NCI-H2171 treated with DMSO at 0.1 percent for 48 hours (cell line): Measurements from ENCODE around the gene ITPKA.
"Not testable (repeated sequence)": the region's sequence is repeated elsewhere in the genome, so short reads cannot be mapped to it uniquely, and the experiment has no call there.

Experiments used
- DNase-seq: peaks from one replicate; lab custom pipeline; 2025; lab: John Stamatoyannopoulos, UW

The ITPKA gene

DNA sequence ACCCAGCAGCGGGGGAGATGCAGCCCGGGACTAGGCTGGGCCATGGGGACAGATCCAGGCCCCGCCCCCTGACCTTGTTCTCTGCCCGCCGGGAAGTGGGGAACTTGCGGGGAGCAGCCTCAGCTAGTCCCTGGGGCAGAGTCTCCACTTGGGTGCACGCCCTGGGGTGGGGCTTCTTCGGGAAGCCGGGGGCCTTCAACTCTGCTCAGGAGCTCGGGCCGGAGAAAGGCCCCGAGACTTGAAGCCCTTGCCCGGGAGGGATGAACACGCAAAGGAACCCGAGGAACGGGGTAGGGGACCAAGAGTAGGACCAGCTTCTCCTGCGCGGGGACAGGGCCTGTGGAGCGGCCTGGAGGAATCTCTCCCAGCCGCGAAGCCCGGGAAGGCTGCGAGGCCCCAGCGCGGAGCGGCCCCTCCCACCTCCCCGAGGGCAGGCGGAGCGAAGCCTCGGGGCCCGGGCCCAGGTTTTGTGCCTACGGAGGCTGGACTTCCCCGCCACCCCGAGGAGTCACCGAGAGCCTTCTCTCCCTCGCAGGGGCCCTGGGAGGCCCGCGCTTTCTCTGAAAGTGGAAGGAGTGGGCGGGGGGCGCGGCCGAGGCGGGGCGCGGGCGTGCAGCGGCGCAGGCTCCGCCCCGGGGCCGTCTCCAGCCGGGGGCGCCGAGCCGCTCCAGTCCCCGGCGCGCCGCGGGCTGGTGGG lies at the start of gene ITPKA:
ITPKA (plus strand) TSS at position 670 of the 697 bp plus-strand sequence. CDS start 54 bp downstream, outside the sequence.
- peak; percentile 86 for DNase-seq

DNA sequence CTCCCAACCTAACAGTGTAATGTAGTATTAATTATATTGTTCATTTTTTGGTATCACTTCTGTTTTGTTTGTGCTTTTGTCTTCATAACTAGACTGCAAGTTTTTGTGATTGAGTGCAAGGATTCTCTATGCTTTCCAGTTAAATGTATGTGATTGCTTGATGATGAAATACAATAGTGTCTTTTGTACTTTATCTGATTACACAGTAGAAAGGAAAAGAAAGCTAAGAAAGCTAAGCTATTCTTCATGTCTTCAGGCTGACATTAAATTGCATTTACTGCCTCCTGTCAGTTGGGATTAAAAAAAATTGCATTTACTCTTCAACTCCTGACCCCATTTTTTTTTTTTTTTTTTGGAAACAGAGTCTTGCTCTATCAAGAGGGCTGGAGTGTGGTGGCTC lies 48.3 kb upstream of the ITPKA start:
- no peak for DNase-seq

DNA sequence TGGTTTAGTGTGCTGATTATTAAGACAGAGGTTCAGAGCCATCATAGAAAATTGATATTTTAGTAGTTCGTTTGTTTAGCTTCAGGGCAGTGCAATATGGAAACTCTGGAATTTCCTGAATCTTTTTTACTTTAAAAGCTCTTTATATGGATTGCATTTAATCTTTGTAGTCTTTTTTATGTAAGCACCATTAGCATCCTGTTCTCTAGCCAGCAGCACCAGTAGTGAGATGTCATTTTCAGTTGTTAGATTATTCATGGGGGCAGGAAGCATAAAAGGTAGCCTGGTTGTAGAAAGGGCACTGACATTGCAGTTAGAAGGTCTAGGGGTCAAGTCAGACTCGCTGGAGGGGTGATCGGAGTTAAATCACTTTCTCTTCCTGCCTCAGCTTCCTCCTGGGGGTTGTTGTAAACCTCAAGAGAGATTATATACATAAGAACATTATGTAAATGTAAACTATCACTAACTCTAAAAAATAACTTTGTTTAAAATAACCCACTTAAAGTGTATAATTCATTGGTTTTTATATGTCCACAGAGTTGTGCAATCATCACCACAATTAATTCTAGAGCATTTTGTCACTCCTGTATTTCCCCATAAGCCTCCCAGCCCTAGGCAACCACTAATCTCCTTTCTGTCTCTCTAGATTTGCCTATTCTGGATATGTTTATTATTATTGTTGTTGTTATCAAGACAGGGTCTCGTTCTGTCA lies 31.4 kb upstream of the ITPKA start:
- DNase-seq = no peak

DNA sequence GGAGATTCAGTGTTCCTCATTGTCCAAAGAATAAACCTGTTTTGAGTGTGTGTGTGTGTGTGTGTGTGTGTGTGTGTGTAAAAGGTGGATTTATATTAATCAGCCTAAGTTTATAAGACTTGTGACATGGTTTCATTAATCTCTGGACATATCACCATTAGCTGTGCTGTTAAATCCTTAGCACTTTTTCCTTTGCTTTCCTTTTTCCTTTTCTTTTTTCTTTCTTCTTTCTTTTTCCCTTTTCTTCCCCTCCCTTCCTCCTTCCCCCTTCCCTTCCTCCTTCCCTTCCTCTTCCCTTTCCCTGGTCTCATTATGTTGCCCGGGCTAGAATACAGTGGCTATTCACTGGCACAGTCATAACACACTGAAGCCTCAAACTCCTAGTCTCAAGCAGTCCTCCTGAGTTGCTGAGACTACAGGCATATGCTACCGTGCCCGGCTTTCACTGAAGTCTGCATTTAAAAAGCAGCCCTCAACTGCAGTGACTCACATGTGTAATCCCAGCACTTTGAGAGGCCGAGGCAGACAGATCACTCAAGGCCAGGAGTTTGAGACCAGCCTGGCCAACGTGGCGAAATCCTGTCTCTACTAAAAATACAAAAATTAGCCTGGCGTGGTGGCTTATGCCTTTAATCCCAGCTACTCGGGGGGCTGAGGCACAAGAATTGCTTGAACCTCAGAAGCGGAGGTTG lies 28.6 kb upstream of the ITPKA start:
- no peak for DNase-seq

DNA sequence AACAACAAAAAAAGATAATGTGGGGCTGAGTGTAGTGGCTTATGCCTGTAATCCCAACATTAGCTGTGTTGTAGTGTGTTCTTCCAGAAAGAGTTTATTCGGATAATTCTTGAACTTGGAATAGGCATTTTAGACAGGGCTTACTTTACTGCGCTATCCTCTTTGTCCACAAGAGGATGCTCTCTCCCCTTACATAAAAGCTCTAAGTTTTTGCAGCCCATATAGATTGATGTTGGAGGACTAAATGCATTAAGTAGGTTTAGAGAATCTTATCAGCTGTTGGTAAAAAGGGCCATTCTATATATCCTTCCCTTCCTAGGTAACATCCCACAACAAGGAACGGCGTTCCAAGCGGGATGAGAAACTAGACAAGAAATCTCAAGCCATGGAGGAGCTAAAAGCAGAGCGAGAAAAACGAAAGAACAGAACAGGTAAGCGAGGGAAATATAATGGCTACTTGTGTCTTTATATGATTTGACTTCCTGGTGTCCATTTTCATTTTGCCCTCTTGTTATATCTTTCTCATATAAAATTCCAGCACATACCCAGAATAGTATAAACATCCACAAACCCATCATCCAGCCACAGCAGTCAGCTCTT lies 27.8 kb upstream of the ITPKA start:
- peak; percentile 67 for DNase-seq

DNA sequence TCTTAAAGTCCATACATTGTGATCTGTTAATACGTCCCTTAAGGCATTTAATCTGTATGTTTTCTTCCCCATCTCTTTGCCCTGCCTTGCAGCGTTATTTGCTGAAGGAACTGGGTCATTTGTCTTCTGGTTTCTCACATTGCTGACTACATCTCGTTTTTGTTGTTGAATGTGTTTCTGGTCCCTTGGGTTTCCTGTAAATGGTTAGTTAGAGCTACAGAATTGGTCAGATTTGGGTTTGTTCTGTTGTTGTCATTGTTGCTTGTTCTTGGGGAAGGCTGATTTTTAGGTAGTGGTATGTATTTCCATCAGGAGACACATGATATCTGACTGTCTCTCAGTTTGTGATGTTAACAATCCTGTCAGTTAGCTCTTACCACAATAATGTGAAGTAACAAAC lies 27.0 kb upstream of the ITPKA start:
- DNase-seq = no peak

DNA sequence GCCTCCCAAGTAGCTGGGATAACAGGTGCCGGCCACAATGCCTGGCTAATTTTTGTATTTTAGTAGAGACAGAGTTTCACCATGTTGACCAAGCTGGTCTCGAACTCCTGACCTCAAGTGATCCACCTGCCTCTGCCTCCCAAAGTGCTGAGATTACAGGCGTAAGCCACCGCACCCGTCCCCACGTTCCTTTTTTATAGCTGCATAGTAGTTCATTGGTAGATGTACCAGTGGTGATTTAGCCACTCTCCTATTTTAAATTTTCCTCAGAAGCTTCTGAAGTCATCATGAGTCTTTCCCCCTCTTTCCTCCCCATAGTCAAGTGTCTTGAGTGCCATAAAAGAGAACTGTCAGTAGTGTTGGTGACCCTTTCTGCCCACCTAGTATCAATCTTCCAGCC lies 24.0 kb upstream of the ITPKA start:
- not testable (repeated sequence) for DNase-seq

DNA sequence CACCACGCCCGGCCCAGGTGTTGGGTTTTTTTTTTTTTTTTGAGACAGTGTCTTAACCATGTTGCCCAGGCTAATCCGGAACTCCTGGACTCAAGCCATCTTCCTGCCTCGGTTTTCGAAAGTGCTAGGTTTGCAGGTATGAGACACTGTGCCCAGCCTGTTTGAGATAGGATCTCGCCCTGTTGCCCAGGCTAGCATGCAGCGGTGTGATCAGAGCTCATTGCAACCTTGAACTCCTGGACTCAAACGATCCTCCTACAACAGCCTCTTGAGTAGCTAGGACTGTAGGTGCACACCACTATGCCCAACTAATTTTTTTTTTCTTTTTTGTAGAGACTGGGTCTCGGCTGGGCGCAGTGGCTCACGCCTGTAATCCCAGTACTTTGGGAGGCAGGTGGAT lies 20.3 kb upstream of the ITPKA start:
- no peak for DNase-seq

DNA sequence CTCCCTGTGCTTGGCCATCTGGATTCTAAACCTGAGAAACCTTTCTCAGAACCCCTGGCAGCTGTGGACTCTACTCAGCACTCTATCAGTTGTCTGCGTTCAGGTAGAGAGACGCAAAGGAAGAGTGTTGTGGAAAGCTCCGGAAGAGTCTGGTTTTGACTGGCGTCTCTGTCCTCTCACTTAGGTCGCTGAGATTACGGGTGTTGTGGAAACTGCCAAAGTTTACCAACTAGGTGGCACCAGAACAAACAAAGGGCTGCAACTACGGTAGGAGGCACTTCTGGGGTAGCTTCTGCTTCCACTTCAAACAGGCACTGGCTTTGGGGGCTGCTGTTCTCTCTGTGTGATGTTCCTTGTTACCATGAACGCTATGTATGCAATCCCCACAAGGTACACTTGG lies 19.2 kb upstream of the ITPKA start:
- DNase-seq = no peak

DNA sequence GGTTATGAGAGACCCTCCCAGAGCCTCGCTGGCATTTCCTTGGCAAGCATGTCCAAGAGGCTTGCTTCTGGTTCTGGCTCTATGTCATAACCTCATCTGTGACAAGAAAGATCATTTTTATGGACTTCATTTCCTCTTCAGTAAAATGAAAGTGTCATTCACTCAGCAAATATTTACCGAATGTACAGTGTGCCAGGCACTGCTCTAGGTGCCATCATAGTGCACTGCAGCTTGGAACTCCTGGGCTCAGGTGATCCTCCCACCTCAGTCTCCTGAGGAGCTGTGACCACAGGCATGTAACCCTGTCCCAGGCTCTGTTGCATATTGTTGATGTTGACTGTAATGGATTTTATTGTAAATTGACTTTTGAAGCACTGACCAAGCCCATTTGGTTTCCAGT lies 18.7 kb upstream of the ITPKA start:
- DNase-seq = no peak

DNA sequence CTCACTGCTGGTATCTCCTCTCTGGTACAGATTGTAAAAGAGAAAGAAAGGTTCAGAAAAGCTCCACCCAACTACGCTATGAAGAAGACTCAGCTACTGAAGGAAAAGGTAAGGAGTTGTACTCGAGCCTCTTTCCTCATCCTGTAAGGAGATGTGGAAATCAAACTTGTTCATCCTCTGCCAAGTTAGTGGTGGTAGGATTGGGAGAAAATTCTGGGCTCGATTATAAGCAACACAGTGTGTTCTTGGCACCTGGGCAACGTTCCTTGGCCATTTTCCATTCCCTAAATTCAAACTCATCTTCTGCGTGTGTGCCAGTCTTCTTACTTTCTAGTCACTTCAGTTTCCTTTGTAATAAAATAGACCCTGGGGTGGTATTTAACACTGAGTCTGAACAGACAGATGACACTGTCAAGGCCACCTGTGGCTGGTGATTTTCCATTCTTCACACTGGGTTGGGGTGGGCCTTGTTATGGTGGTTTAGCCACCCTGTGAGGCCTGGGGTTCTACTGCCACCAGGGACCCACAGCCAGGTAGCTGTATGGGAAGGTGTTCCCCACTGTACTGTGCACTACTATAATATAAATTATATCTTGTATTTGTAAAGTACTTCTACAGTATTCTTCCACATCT lies 17.1 kb upstream of the ITPKA start:
- no peak for DNase-seq

DNA sequence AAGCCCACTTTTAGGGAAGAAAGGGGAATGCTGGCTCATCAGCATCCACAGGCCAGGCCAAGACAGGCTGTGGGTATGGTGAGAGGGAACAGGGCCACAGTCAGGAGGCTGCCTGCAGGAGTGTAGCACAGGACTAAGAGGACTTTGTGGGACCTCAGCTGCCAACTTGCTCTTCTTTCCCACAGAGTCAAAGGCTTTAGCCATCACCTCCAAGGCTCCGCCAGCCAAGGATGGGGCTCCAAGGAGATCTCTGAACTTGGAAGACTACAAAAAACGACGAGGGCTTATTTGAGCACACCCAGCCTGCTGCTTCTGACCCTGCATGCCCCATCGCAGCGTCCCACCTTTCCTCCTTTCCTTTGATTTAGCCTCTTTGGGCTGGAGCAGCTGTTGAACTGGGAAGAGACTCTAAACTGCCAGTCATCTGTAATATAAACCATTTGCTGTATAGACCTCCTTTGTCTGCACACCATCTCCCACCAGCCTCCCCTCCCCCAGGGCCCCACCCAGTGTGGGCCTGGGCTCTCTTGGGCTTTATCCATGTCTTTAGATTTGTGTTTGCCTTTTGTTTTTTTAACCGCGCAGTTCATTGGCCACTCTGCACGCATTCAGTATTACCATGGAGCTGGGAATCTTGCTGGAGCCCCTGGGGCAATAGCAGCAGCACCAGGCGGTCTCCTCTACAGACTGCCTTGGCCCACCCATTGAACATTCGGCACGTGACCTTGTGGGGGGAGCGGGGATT lies 13.1 kb upstream of the ITPKA start:
- DNase-seq = no peak

DNA sequence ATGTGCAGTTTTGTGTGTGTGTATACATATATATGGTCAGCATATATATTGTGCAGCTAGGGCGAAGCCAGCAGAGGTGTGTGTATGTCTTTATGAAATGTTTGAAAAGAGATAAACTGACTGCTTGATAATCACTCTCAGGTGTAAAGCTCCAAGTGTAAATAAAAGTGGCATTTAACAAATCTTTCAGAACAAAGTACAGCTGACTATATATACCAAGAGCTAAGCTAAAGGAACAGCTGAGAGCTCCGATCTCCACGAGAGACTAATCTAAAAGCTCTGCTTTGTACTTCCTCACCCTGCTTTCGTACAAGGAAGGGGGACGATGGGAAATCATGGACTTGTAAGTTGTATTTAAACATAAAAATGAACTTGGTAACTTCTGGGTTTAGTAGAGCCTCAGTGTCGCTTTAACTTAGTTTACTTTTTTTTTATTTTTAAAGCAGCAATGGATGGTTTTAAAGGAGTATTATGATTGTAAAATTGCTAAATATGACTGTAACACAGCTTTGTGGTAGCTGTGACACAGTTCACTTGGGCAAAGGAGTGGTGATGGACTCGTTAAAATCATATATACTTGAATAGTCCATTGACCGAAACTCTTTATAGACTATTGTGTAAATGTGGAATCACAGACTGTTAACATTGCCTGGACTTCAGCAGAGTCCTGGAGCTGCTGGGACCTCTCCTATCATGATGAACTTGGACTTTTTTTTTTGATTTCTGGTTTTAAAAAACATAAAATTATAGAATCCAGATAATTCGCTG lies 11.4 kb upstream of the ITPKA start:
- no peak for DNase-seq

DNA sequence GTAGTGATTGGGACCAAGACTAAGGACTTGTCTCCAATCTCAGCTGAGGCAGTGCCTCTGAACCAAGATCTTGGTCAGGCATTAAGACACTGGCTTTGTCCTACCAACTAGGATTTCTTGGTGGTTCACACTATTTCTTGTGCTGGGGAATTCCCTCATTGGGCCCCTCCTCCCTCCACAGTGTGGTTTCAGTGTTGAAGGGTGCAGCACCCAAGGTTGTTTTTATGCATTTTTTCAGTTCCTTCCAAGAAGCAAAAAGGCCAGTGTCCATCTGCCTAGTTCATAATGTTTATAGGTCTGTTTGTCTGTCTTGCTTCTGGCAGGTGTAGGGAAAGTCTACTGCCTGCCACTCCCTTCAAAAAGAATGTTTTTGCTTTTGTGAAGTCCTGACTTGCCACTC lies 10.6 kb upstream of the ITPKA start:
- DNase-seq = no peak

DNA sequence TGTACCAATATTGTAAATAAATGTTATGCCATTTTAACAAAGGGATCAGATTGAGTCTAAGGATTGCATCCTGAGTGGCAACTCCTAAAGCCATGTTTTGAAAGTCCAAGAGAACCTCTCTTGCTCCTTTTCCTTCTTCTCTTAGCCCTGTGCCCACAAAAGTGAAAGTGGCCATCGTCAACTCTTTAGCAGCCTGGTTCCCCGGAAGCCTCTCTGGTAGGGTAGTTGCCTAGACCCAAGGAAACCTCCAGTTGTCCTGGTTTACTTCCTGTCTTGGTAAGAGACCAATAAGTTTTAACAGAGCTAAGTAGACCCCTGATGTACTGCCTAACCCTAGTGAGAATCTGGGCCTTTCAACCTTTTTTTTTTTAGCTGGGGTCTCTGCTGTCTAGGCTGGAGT lies 10.2 kb upstream of the ITPKA start:
- DNase-seq = no peak

DNA sequence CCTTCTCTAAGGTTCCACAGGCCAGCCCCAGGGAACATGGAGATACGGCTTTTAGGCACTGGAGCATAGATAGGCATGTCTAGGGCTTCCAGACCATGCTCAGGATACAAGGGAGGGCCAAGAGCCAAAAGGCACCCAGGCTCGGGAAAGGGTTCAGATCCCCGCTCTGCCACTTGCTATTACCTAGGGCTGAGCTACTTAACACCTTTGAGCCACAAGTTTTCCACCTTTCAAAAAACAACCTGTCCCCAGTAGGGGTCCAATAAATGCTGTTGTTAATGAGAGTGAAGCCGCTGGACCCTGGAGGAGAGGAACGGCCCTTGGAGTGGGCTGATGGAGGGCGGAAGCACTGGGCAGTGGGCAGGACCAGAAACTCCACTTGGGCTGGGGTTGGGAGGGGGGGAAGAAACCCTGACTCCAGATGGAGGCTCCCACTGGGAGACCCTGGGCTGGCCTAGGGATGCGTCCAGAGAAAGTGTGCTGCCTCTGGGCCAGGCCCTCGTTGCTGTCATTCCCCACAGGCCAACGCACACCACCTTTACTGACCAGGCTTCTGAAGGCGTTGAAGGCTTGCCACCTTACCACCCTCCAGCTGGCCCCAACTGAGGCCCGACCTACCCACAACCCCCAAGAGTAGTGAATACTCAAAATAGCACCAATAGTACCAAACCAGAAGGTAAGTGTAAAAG lies 8.6 kb upstream of the ITPKA start:
- no peak for DNase-seq

DNA sequence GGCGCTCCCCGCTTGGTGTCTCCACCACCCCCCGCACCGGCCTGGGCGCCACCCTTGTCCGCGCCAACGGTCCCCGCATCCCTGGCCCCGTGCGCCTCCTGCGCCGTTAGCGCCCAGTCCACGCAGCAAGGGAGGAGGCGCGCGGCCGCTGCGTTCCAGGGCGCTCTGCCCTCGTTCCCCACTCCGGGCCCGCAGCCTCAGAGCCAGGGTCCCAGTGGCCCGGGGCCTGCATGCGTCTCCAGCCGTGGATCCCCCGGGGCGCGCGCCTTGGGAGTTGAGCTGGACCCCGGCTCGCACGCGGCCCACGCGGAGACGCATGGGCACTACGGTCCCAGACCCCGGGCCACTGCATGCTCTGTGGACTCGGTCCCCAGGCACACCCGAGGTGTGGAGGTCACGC lies 7.4 kb upstream of the ITPKA start:
- no peak for DNase-seq

DNA sequence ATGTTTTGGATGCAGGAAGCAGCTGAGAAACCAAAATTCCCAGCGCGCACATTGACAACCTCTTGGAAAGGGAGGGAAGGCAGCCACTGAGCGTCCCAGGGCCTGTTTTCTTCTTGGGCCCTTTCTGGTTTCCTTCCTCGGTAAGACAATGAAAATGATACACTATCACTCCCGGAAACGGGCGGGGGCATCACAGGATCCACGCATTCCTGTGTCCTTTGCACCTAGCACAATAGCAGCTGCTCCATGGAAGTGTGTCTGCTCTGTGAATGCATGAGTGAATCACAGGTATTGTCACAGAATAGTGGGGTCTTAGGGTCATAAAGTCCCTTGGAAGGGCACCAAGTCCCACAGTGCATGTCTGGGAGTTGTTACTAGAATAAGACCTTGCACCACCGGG lies 6.3 kb upstream of the ITPKA start:
- no peak for DNase-seq

DNA sequence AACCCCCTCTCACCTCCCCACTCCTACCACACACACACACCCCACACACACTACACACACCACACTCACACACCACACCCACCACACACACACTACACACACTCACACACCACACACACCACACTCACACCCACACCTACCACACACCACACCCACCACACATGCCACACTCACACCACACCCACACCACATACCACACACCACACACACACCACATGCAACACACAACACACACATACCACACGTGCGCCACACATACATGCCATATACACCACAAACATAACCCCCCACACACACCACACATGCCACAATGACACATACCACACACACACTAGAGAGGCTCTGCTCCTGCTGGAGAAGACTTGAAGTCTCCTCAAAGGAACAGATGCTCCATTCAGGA lies 5.9 kb upstream of the ITPKA start:
- no peak for DNase-seq

DNA sequence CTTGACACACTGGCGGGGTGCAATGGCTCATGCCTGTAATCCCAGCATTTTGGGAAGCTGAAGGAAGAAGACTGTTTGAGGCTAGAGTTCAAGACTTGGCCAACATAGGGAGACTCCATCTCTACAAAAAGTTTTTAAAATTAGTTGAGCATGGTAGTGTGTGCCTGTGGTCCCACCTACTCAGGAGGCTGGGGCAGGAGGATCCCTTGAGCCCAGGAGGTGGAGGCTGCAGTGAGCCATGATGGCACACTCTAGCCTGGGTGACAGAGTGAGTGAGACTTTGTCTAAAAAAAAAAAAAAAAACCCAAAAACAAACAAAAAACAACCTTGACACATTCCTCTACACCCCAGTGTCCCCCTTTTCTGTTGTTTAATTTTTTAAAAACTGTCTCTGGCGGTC lies 4.0 kb upstream of the ITPKA start:
- no peak for DNase-seq
